Parathyroid adenoma (tissue), 2 donors: ENCODE data around the gene STXBP6.

Source experiments
- H2AFZ ChIP-seq: fragments of 300-600 bp; sonication (generic); one replicate; pipeline ENCODE4 v1.7.0; 2017; ENCODE audit warnings: antibody characterized with exemption, mild to moderate bottlenecking
- H3K27ac ChIP-seq: fragments of 300-600 bp; sonication (generic); one replicate; pipeline ENCODE4 v1.7.0; 2017
- H3K27me3 ChIP-seq: fragments of 300-600 bp; sonication (generic); one replicate; pipeline ENCODE4 v1.7.0; 2017; ENCODE audit warnings: low read length; ENCODE audit not compliant: control insufficient read depth, insufficient read depth
- H3K36me3 ChIP-seq: fragments of 300-600 bp; sonication (generic); one replicate; pipeline ENCODE4 v1.7.0; 2017; ENCODE audit warnings: low read length; ENCODE audit not compliant: control insufficient read depth, insufficient read depth
- H3K4me1 ChIP-seq: fragments of 300-600 bp; sonication (generic); one replicate; pipeline ENCODE4 v1.7.0; 2017; ENCODE audit warnings: control low read depth
- H3K4me2 ChIP-seq: fragments of 300-600 bp; sonication (generic); one replicate; pipeline ENCODE4 v1.7.0; 2017; ENCODE audit warnings: low read length
- H3K4me3 ChIP-seq: fragments of 300-600 bp; sonication (generic); one replicate; pipeline ENCODE4 v1.7.0; 2017; ENCODE audit warnings: low read depth, low read length
- H3K79me2 ChIP-seq: fragments of 300-600 bp; sonication (generic); one replicate; pipeline ENCODE4 v1.7.0; 2017; ENCODE audit warnings: control low read depth
- H3K9ac ChIP-seq: fragments of 300-600 bp; sonication (generic); one replicate; pipeline ENCODE4 v1.7.0; 2017; ENCODE audit warnings: mild to moderate bottlenecking
- H3K9me3 ChIP-seq: fragments of 300-600 bp; sonication (generic); one replicate; pipeline ENCODE4 v1.7.0; 2017; ENCODE audit warnings: low read length; ENCODE audit not compliant: control insufficient read depth
- TF ChIP-seq, protein P1 (sequence below): fragments of 300-600 bp; sonication (generic); IDR thresholded peaks from one replicate; pipeline ENCODE4 v1.7.0; 2017; ENCODE audit warnings: antibody characterized with exemption, mild to moderate bottlenecking
- donor health status: primary hyperparathyroidism.

STXBP6 gene

DNA sequence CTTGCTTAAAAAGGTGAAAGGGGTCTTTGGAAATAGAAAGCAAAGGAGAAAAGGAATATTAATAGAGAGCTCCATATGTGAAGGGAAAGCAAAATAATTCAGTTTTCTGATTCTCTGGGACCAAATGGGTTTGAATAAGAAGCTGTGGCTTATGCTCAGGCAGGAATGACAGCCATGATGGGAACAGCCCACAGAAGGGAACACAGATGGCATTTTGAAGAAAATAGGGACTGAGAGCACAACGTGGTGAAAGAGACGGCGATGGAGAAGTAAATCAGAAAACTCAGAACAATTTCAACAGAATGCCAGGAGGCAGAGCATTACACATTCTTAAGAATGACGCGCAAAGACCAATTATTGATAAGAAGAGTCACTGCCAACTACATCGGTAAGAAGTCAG, 102.8 kb downstream of the STXBP6 start:
- no peaks in the 10 kb centered on the region for H3K4me1 ChIP-seq
- H3K4me3 ChIP-seq = no peak overlapping the region
- TF ChIP-seq, protein P1, sequence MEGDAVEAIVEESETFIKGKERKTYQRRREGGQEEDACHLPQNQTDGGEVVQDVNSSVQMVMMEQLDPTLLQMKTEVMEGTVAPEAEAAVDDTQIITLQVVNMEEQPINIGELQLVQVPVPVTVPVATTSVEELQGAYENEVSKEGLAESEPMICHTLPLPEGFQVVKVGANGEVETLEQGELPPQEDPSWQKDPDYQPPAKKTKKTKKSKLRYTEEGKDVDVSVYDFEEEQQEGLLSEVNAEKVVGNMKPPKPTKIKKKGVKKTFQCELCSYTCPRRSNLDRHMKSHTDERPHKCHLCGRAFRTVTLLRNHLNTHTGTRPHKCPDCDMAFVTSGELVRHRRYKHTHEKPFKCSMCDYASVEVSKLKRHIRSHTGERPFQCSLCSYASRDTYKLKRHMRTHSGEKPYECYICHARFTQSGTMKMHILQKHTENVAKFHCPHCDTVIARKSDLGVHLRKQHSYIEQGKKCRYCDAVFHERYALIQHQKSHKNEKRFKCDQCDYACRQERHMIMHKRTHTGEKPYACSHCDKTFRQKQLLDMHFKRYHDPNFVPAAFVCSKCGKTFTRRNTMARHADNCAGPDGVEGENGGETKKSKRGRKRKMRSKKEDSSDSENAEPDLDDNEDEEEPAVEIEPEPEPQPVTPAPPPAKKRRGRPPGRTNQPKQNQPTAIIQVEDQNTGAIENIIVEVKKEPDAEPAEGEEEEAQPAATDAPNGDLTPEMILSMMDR = no peak
- H3K79me2 ChIP-seq = no peaks in the 10 kb centered on the region
- no peaks in the 10 kb centered on the region for H3K36me3 ChIP-seq
- H3K27me3 ChIP-seq = no peaks in the 10 kb centered on the region
- H3K4me2 ChIP-seq = no peak overlapping the region
- no peak overlapping the region for H2AFZ ChIP-seq
- H3K9ac ChIP-seq = no peak overlapping the region
- no peaks in the 10 kb centered on the region for H3K9me3 ChIP-seq
- no peak overlapping the region for H3K27ac ChIP-seq

- H3K79me2 ChIP-seq = no peaks in the 10 kb centered on the region
- no peaks in the 10 kb centered on the region for H3K9me3 ChIP-seq
- H3K4me3 ChIP-seq = no peak overlapping the region
- H3K4me1 ChIP-seq = no peaks in the 10 kb centered on the region
- H2AFZ ChIP-seq = no peak overlapping the region
- no peaks in the 10 kb centered on the region for H3K27me3 ChIP-seq
- H3K36me3 ChIP-seq = no peaks in the 10 kb centered on the region
- no peak overlapping the region for H3K4me2 ChIP-seq
- H3K27ac ChIP-seq = no peak overlapping the region
- TF ChIP-seq, protein P1 = no peak
- H3K9ac ChIP-seq = no peak overlapping the region
Observed at GRCh38 chr14:24944800-24945199, 105.1 kb downstream of the STXBP6 start.

DNA sequence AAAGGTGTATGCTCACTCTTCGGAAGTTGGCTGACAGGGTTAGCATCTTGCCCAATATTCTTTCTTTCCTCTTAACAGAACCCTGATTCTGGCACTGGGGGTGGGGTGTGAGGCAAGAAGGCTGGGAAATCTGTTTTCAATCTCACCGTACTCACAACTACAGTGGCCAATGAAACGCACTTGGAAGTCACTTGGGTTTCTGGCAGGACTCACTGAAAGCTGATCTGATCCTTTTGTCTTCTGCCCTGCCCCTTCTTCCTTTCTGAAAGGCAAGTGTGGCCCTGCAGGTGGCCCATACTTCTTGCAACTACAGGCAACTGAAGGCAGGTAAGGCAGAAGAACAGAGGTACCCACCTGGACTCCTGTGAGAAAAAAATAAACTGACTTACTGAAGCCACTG, 106.9 kb downstream of the STXBP6 start:
- Histone ChIP-seq H3K27me3 (no peaks in the 10 kb centered on the region), H3K79me2 (no peaks in the 10 kb centered on the region), H3K4me3 (no peak overlapping the region), H3K27ac (no peak overlapping the region), H2AFZ (peak overlapping the region; percentile 21), H3K4me2 (no peak overlapping the region), H3K9me3 (no peaks in the 10 kb centered on the region), H3K36me3 (no peaks in the 10 kb centered on the region), H3K4me1 (no peaks in the 10 kb centered on the region), H3K9ac (no peak overlapping the region)
- TF ChIP-seq, protein P1 = no peak

GRCh38 chr14:24941719-24942118, 108.2 kb downstream of the STXBP6 start:
- H3K36me3 ChIP-seq = no peaks in the 10 kb centered on the region
- H3K9ac ChIP-seq = no peak overlapping the region
- no peak overlapping the region for H3K27ac ChIP-seq
- TF ChIP-seq, protein P1 = no peak
- no peak overlapping the region for H3K4me3 ChIP-seq
- no peaks in the 10 kb centered on the region for H3K4me1 ChIP-seq
- H3K27me3 ChIP-seq = no peaks in the 10 kb centered on the region
- no peak overlapping the region for H3K4me2 ChIP-seq
- H2AFZ ChIP-seq = peak overlapping the region; percentile 5
- no peaks in the 10 kb centered on the region for H3K79me2 ChIP-seq
- H3K9me3 ChIP-seq = no peaks in the 10 kb centered on the region

- Histone ChIP-seq H3K4me2 (no peak overlapping the region), H2AFZ (no peak overlapping the region), H3K4me1 (no peaks in the 10 kb centered on the region), H3K27ac (no peak overlapping the region), H3K79me2 (no peaks in the 10 kb centered on the region), H3K9me3 (no peaks in the 10 kb centered on the region), H3K27me3 (no peaks in the 10 kb centered on the region), H3K9ac (no peak overlapping the region), H3K4me3 (no peak overlapping the region), H3K36me3 (no peaks in the 10 kb centered on the region)
- TF ChIP-seq, protein P1 = no peak
Observed at GRCh38 chr14:24940213-24940783, 109.6 kb downstream of the STXBP6 start.
